Fibroblast of peridontal ligament (primary cell): ENCODE results near the gene PGP.

Source experiments
- DNase-seq: peaks from one replicate; pipeline ENCODE4 v3.0.0-alpha.2; 2010; ENCODE audit errors: extremely low read depth

PGP gene

GRCh38 chr16:2166263-2167067, 48.2 kb downstream of the PGP start:
- DNase-seq, result no peak

GRCh38 chr16:2165861-2166260, 48.8 kb downstream of the PGP start:
- no peak for DNase-seq

GRCh38 chr16:2163211-2163881, 51.3 kb downstream of the PGP start:
- DNase-seq, result no peak

GRCh38 chr16:2162676-2163118, 51.9 kb downstream of the PGP start:
- no peak for DNase-seq

- DNase-seq, result no peak
Observed at GRCh38 chr16:2161911-2162310, 52.7 kb downstream of the PGP start.
